Cortex of kidney (tissue), 1 donor: ENCODE measurements around the gene RPS27A.
"Not testable (repeated sequence)": the region's sequence is repeated elsewhere in the genome, so short reads cannot be mapped to it uniquely, and the experiment has no call there.

Source experiments
- DNase-seq: peaks from one replicate; lab custom pipeline; 2025; lab: John Stamatoyannopoulos, UW

The RPS27A gene

GRCh38 chr2:55239656-55240222 is 7.3 kb downstream of the RPS27A start:
- DNase-seq, result no peak

- not testable (repeated sequence) for DNase-seq
Measured at GRCh38 chr2:55241582-55241981, 9.1 kb downstream of the RPS27A start.

GRCh38 chr2:55242617-55243016 is 10.1 kb downstream of the RPS27A start:
- DNase-seq, result no peak

- no peak for DNase-seq
Measured at GRCh38 chr2:55245411-55245810, 12.9 kb downstream of the RPS27A start.

GRCh38 chr2:55247025-55247424 is 14.5 kb downstream of the RPS27A start:
- no peak for DNase-seq

GRCh38 chr2:55252832-55253231 is 20.3 kb downstream of the RPS27A start:
- DNase-seq, result no peak

GRCh38 chr2:55259586-55259985 is 27.1 kb downstream of the RPS27A start:
- not testable (repeated sequence) for DNase-seq

GRCh38 chr2:55268288-55268906 is 35.9 kb downstream of the RPS27A start:
- DNase-seq, result no peak

GRCh38 chr2:55268907-55269644 is 36.6 kb downstream of the RPS27A start, which contains the start of gene MTIF2:
MTIF2 (minus strand) TSS chr2:55269231; CDS start chr2:55263858, 5,373 bp downstream.
- DNase-seq, result peak; percentile 34

GRCh38 chr2:55269645-55269990 is 37.1 kb downstream of the RPS27A start:
- no peak for DNase-seq

- DNase-seq, result not testable (repeated sequence)
Measured at GRCh38 chr2:55274346-55274745, 41.9 kb downstream of the RPS27A start.

- DNase-seq, result no peak
Measured at GRCh38 chr2:55277310-55277709, 44.8 kb downstream of the RPS27A start.

- not testable (repeated sequence) for DNase-seq
Measured at GRCh38 chr2:55279214-55279835, 46.8 kb downstream of the RPS27A start.

GRCh38 chr2:55279859-55280424 is 47.5 kb downstream of the RPS27A start:
- not testable (repeated sequence) for DNase-seq

GRCh38 chr2:55280851-55281546 is 48.5 kb downstream of the RPS27A start:
- DNase-seq, result not testable (repeated sequence)

- DNase-seq, result peak; percentile 32
Measured at GRCh38 chr2:55282110-55282917, 49.8 kb downstream of the RPS27A start.

- no peak for DNase-seq
Measured at GRCh38 chr2:55283083-55283482, 50.6 kb downstream of the RPS27A start.
